ENCODE measurements around the gene CFAP74. TPM values are rescaled to one million over a fixed set of nuclear protein-coding genes. Genes with fewer than 3 reads are reported as not detected.

Gene CFAP74
- total RNA-seq, 1 donor from 2014 or later: not detected

DNA sequence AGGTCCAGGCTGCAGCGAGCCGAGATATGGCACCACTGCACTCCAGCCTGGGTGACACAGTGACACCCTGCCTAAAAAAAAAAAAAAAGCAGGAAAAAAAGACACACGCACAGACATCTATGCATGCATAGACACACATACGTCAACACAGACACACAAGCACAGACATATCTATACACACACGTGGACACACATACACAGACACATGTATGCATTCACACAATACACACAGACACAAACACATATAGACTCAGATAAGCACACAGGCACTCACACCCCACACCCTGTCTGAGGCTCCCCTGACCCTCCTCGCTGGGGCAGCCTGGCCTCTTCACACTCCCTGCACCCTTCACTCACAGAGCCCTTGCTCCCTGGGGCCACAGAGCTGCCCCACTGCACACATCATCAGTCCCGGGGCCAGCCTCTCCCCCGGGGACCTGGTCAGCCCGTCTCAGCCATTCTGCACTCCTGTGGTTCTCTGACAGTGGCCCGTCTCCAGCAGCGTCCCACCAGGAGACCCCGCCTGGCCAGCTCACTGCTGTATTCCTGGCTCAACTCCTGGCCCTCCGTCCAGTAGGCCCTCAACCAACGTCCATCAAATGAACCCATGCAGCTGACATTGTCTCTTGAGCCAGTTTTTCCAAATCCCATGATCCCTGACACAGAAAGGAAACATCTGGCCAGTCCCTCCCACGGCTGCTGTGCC is 42.0 kb upstream of the CFAP74 start:
- no peak overlapping the region for H3K4me3 ChIP-seq (ENCODE audit: low read depth, low read length)
- DNase-seq (ENCODE audit: low read depth): no peak
- TF ChIP-seq, protein P1, sequence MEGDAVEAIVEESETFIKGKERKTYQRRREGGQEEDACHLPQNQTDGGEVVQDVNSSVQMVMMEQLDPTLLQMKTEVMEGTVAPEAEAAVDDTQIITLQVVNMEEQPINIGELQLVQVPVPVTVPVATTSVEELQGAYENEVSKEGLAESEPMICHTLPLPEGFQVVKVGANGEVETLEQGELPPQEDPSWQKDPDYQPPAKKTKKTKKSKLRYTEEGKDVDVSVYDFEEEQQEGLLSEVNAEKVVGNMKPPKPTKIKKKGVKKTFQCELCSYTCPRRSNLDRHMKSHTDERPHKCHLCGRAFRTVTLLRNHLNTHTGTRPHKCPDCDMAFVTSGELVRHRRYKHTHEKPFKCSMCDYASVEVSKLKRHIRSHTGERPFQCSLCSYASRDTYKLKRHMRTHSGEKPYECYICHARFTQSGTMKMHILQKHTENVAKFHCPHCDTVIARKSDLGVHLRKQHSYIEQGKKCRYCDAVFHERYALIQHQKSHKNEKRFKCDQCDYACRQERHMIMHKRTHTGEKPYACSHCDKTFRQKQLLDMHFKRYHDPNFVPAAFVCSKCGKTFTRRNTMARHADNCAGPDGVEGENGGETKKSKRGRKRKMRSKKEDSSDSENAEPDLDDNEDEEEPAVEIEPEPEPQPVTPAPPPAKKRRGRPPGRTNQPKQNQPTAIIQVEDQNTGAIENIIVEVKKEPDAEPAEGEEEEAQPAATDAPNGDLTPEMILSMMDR (conservative IDR thresholded peaks at IDR 0.05; ENCODE audit: low read depth, low read length): no peak

DNA sequence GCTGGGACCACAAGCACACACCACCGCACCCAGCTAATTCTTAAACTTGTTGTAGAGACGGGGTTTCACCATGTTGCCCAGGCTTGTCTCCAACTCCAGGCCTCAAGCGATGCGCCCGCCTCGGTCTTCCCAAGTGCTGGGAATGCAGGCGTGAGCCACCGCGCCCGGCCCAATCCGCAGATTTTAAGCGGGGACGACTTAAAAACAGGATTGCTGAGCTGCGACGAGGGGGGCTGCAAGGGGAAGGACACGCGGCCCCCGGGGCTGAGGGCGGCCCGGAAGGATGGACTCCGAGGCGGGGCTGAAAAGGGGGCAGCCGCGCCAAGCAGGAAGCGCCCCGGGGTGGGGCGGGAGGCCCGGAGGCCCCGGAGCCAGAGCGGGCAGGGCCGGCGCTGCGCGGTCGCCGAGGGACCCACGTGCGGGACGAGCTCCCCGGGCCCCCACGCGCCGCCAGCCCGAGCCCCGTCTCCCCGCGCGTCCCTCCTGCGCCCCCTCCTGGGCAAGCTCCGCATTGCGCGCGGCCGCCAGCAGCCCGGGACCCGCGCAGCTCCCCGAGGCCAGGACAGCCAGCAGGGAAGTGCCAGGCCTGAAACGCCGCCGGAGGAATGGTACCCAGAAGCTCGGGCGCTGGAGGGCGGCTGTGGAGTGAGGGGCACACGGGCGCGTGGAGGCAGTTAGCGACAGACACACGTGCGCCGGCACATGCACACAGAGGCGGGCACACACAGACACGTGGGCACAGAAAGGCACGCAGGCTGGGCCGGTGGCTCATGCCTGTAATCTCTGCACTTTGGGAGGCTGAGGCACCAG is 41.1 kb upstream of the CFAP74 start:
- DNase-seq (ENCODE audit: low read depth): no peak
- TF ChIP-seq, protein P1 (conservative IDR thresholded peaks at IDR 0.05; ENCODE audit: low read depth, low read length): peak; percentile 64
- no peak overlapping the region for H3K4me3 ChIP-seq (ENCODE audit: low read depth, low read length)

DNA sequence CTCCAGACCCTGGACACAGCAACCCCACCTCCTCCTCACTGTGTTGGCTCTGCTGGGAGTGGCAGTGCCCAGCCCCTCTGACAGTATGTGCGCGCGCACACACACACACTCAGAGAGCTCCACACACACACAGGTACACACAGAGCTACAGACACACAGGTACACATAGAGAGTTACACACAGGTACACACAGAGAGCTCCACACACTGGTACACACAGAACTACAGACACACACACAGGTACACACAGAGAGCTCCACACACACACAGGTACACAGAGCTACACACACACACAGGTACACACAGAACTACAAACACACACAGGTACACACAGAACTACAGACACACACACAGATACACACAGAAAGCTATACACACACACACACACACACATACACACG is 40.3 kb upstream of the CFAP74 start:
- TF ChIP-seq, protein P1 (conservative IDR thresholded peaks at IDR 0.05; ENCODE audit: low read depth, low read length): no peak
- DNase-seq (ENCODE audit: low read depth): no peak
- no peak overlapping the region for H3K4me3 ChIP-seq (ENCODE audit: low read depth, low read length)

DNA sequence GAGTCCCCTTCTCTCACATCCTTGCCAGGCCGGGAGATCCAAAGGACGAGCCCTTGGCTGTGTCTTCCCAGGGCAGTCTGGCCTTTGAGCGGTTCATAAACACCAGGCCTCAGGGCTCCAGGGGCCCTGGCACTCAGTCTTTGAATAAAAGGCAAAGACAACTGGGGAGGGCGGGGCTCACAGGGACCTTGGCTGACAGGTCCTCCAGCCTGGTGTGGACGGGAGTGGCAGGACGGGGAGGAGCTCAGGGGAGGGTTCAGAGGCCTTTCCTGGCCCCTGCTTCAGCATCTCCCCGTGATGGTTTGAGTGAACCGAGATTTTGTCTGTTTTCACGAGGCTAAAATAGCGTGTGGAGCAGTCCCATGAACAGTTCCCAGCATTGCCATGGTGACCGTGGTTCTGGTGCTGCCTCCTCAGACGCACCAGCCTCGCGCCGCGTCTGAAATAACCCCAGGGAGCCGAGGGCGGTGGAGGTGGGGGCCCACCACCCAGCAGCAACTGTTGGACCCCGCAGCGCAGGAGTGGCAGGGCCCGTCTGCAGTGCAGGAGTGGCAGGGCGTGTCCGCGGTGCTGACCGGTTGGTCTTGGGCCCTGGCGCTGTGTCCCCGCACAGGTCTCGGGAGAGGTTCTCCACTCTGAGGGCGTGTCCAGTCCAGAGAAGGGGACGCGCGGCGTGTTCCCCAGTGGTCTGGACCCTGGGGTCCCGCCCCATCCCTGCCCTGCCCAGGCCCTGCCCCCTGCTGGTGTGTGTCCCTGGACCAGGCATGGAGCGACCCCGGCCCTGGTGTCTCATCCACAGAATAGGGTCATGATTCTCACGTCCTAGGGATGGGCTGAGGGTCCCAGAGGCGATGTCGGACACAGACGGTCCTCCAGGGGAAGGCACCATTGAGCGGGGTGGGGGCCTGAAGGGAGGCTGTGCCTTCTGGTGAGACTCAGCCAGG is 39.5 kb upstream of the CFAP74 start:
- no peak overlapping the region for H3K4me3 ChIP-seq (ENCODE audit: low read depth, low read length)
- TF ChIP-seq, protein P1 (conservative IDR thresholded peaks at IDR 0.05; ENCODE audit: low read depth, low read length): no peak

DNA sequence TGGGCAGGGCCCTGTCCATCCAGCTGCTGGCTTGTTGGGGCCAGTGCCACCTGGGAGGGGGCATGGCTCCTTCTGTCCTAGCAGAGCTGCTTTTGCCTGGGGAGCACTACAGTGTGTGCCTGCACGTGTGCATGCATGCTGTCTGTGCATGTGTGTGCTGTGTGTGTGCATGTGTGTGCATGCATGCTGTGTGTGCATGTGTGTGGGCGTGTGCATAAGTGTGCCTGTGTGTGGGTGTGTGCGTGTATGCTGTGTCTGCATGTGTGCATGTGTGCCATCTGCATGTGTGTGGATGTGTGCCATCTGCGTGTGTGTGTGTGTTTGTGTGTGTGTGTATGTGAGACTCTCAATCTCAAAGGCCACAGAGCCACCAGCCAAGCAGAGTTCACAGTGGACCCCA is 38.3 kb upstream of the CFAP74 start:
- TF ChIP-seq, protein P1 (conservative IDR thresholded peaks at IDR 0.05; ENCODE audit: low read depth, low read length): no peak
- no peak for DNase-seq (ENCODE audit: low read depth)
- no peak overlapping the region for H3K4me3 ChIP-seq (ENCODE audit: low read depth, low read length)

More for the DNA sequence above, 39.5 kb upstream of the CFAP74 start:
- DNase-seq (ENCODE audit: low read depth): no peak

DNA sequence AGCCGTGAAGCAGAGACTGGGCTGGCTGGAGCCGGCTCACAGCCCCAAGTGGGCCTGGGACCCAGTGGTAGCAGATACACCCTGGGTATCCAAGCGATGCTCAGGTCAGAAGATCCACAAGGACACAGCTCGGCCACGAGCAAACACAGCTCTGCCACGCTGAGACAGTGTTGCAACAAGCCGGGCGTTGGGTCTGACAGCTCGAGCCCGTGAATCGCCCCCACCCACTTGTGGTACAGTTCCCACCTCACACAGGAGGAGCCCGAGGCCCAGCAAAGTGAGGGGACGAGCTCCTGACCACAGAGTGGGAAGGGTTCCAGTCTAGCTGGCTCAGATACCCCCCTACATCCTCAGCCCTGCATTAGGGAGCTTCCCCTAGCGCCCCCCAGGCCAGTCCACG is 37.7 kb upstream of the CFAP74 start:
- TF ChIP-seq, protein P1 (conservative IDR thresholded peaks at IDR 0.05; ENCODE audit: low read depth, low read length): no peak
- no peak overlapping the region for H3K4me3 ChIP-seq (ENCODE audit: low read depth, low read length)

More for the DNA sequence above, 37.7 kb upstream of the CFAP74 start:
- DNase-seq (ENCODE audit: low read depth): no peak

Measured in epithelial cell of proximal tubule (primary cell).